Cardiac muscle cell (in vitro differentiated cells and primary cell): ENCODE measurements around the gene MAML3. TPM values are rescaled to one million over a fixed set of nuclear protein-coding genes. Genes with fewer than 3 reads are reported as not detected.

Experiments
- DNase-seq, 2 donors: peaks; one replicate each; pipeline versions ENCODE4 v3.0.0 to v3.0.0-alpha.2; 2010 to 2017; ENCODE audit warnings: low read depth in 1 of 2, low spot score in 1 of 2
- H3K27ac ChIP-seq: fragments of 200-600 bp; sonication (generic); 2 replicates; pipeline ENCODE4 v1.5.1; 2016
- H3K27me3 ChIP-seq: fragments of 200-600 bp; sonication (generic); 2 replicates; pipeline ENCODE4 v1.6.0; 2016; ENCODE audit warnings: control low read depth
- H3K36me3 ChIP-seq: fragments of 200-600 bp; sonication (generic); 2 replicates; pipeline ENCODE4 v1.5.1; 2016; ENCODE audit warnings: control low read depth
- H3K4me1 ChIP-seq: fragments of 200-600 bp; sonication (generic); 2 replicates; pipeline ENCODE4 v1.8.1; 2017; ENCODE audit warnings: low read depth, mild to moderate bottlenecking, mixed run types
- H3K4me3 ChIP-seq: fragments of 200-600 bp; sonication (generic); 2 replicates; pipeline ENCODE4 v1.5.1; 2016; ENCODE audit warnings: mild to moderate bottlenecking
- H3K9me3 ChIP-seq: fragments of 200-600 bp; sonication (generic); 2 replicates; pipeline ENCODE4 v1.5.1; 2017; ENCODE audit warnings: low read depth, mild to moderate bottlenecking, control low read depth
- CTCF ChIP-seq: IDR thresholded peaks from 2 replicates; pipeline ENCODE4 v1.5.1; 2012; ENCODE audit warnings: low read depth, mild to moderate bottlenecking, low read length
- polyA plus RNA-seq: library from polyadenylated mRNA; unstranded; fragments of >200 nt; fragmentation: Nextera tagmentation; extraction: Ambion mirVana; gene quantifications from 2 replicates; pipeline ENCODE4 v1.2.1, GENCODE V29; 2016
- total RNA-seq: library from RNA; depleted of rRNA; stranded (reverse); fragments of >200 nt; gene quantifications from 2 replicates; pipeline ENCODE4 v1.2.3, GENCODE V29; 2016

MAML3 gene
- total and polyA plus RNA-seq, 2 experiments from 2014 or later: 7.8 to 22.8 TPM

- TF ChIP-seq CTCF: no peak
- Histone ChIP-seq H3K4me3 (no peak overlapping the region), H3K27ac (no peak overlapping the region), H3K4me1 (peaks cover 35% of the 10 kb centered on the region), H3K27me3 (no peaks in the 10 kb centered on the region), H3K36me3 (no peaks in the 10 kb centered on the region), H3K9me3 (no peaks in the 10 kb centered on the region)
- DNase-seq: no peak
Measured at GRCh38 chr4:139774759-139775487, 379.1 kb downstream of the MAML3 start.

- H3K27ac ChIP-seq: no peak overlapping the region
- no peaks in the 10 kb centered on the region for H3K27me3 ChIP-seq
- no peak for DNase-seq
- H3K4me3 ChIP-seq: no peak overlapping the region
- H3K9me3 ChIP-seq: no peaks in the 10 kb centered on the region
- H3K36me3 ChIP-seq: no peaks in the 10 kb centered on the region
- TF ChIP-seq CTCF: no peak
- H3K4me1 ChIP-seq: peaks cover 27% of the 10 kb centered on the region
Measured at GRCh38 chr4:139773560-139774318, 380.2 kb downstream of the MAML3 start.

GRCh38 chr4:139770361-139770760 is 383.6 kb downstream of the MAML3 start:
- H3K27me3 ChIP-seq: no peaks in the 10 kb centered on the region
- H3K36me3 ChIP-seq: no peaks in the 10 kb centered on the region
- no peaks in the 10 kb centered on the region for H3K9me3 ChIP-seq
- peak overlapping the region; percentile 65 for H3K27ac ChIP-seq
- peaks cover 8% of the 10 kb centered on the region for H3K4me1 ChIP-seq
- DNase-seq: no peak
- TF ChIP-seq CTCF: no peak
- no peak overlapping the region for H3K4me3 ChIP-seq

- DNase-seq: no peak
- no peak overlapping the region for H3K27ac ChIP-seq
- H3K27me3 ChIP-seq: no peaks in the 10 kb centered on the region
- H3K4me3 ChIP-seq: no peak overlapping the region
- H3K9me3 ChIP-seq: no peaks in the 10 kb centered on the region
- TF ChIP-seq CTCF: no peak
- no peaks in the 10 kb centered on the region for H3K36me3 ChIP-seq
- peaks cover 16% of the 10 kb centered on the region for H3K4me1 ChIP-seq
Measured at GRCh38 chr4:139769364-139769763, 384.6 kb downstream of the MAML3 start.

GRCh38 chr4:139768896-139769295 is 385.1 kb downstream of the MAML3 start:
- TF ChIP-seq CTCF: peak; percentile 18
- DNase-seq: no peak

More at GRCh38 chr4:139768896-139769295, 385.1 kb downstream of the MAML3 start:
- Histone ChIP-seq H3K27me3 (no peaks in the 10 kb centered on the region), H3K27ac (peak overlapping the region; percentile 4), H3K4me1 (peaks cover 21% of the 10 kb centered on the region), H3K9me3 (no peaks in the 10 kb centered on the region), H3K36me3 (no peaks in the 10 kb centered on the region), H3K4me3 (no peak overlapping the region)
